ENCODE results near the gene PRCC. TPM values are rescaled to one million over a fixed set of nuclear protein-coding genes. Genes with fewer than 3 reads are reported as not detected.

The PRCC gene
- total RNA-seq, 1 experiment from 2014 or later, result 56.4 TPM

GRCh38 chr1:156816561-156817328 is 49.4 kb downstream of the PRCC start, which contains the start of gene SH2D2A:
Gene SH2D2A (minus strand): TSS chr1:156816848. CDS start chr1:156816708, 140 bp downstream.
- Histone ChIP-seq H3K9me3 (replicated peaks) (no peaks in the 10 kb centered on the region), H3K27me3 (peaks cover 5% of the 10 kb centered on the region; the same call in 1 of the 2 replicates), H3K36me3 (no peaks in the 10 kb centered on the region), H3K4me3 (no peak within 1 kb of the TSS), H3K4me1 (no peaks in the 10 kb centered on the region), H3K27ac (no peak within 1 kb of the TSS)
- peak in 1 of 2 experiments; percentile 14 for DNase-seq

GRCh38 chr1:156821801-156822200 is 54.5 kb downstream of the PRCC start:
- no peaks in the 10 kb centered on the region for H3K27me3 ChIP-seq
- no peak for DNase-seq
- H3K4me3 ChIP-seq, result no peak overlapping the region
- no peaks in the 10 kb centered on the region for H3K36me3 ChIP-seq
- H3K4me1 ChIP-seq, result no peaks in the 10 kb centered on the region
- no peaks in the 10 kb centered on the region for H3K9me3 ChIP-seq (replicated peaks)
- H3K27ac ChIP-seq, result no peak overlapping the region

GRCh38 chr1:156822680-156823079 is 55.3 kb downstream of the PRCC start:
- Histone ChIP-seq H3K27ac (no peak overlapping the region), H3K27me3 (no peaks in the 10 kb centered on the region), H3K4me1 (no peaks in the 10 kb centered on the region), H3K4me3 (no peak overlapping the region), H3K36me3 (no peaks in the 10 kb centered on the region), H3K9me3 (replicated peaks) (no peaks in the 10 kb centered on the region)
- no peak for DNase-seq

GRCh38 chr1:156823210-156823790 is 56.0 kb downstream of the PRCC start:
- peaks cover under 1% of the 10 kb centered on the region; the same call in 1 of the 2 replicates for H3K27me3 ChIP-seq
- no peaks in the 10 kb centered on the region for H3K4me1 ChIP-seq
- no peaks in the 10 kb centered on the region for H3K36me3 ChIP-seq
- DNase-seq, result no peak
- no peak overlapping the region for H3K4me3 ChIP-seq
- no peaks in the 10 kb centered on the region for H3K9me3 ChIP-seq (replicated peaks)
- H3K27ac ChIP-seq, result no peak overlapping the region

GRCh38 chr1:156826630-156827029 is 59.3 kb downstream of the PRCC start:
- H3K9me3 ChIP-seq (replicated peaks), result no peaks in the 10 kb centered on the region
- no peaks in the 10 kb centered on the region for H3K36me3 ChIP-seq
- H3K27me3 ChIP-seq, result peaks cover 7% of the 10 kb centered on the region
- no peak overlapping the region for H3K27ac ChIP-seq
- H3K4me1 ChIP-seq, result no peaks in the 10 kb centered on the region
- DNase-seq, result no peak
- H3K4me3 ChIP-seq, result no peak overlapping the region

GRCh38 chr1:156828400-156829124 is 61.2 kb downstream of the PRCC start:
- Histone ChIP-seq H3K4me3 (no peak overlapping the region), H3K9me3 (replicated peaks) (no peaks in the 10 kb centered on the region), H3K4me1 (no peaks in the 10 kb centered on the region), H3K27ac (no peak overlapping the region), H3K27me3 (peaks cover 11% of the 10 kb centered on the region), H3K36me3 (no peaks in the 10 kb centered on the region)
- DNase-seq, result no peak

GRCh38 chr1:156832434-156832833 is 65.1 kb downstream of the PRCC start:
- Histone ChIP-seq H3K4me3 (no peak overlapping the region), H3K27ac (no peak overlapping the region), H3K4me1 (no peaks in the 10 kb centered on the region), H3K36me3 (no peaks in the 10 kb centered on the region), H3K27me3 (peaks cover 11% of the 10 kb centered on the region), H3K9me3 (replicated peaks) (no peaks in the 10 kb centered on the region)
- DNase-seq, result no peak

GRCh38 chr1:156833603-156834002 is 66.3 kb downstream of the PRCC start:
- H3K9me3 ChIP-seq (replicated peaks), result no peaks in the 10 kb centered on the region
- no peaks in the 10 kb centered on the region for H3K36me3 ChIP-seq
- DNase-seq, result no peak
- H3K27me3 ChIP-seq, result peaks cover 7% of the 10 kb centered on the region
- no peak overlapping the region for H3K4me3 ChIP-seq
- H3K27ac ChIP-seq, result no peak overlapping the region
- no peaks in the 10 kb centered on the region for H3K4me1 ChIP-seq

GRCh38 chr1:156834322-156834721 is 67.0 kb downstream of the PRCC start:
- H3K4me1 ChIP-seq, result no peaks in the 10 kb centered on the region
- no peak for DNase-seq
- H3K36me3 ChIP-seq, result no peaks in the 10 kb centered on the region
- H3K9me3 ChIP-seq (replicated peaks), result no peaks in the 10 kb centered on the region
- H3K27ac ChIP-seq, result no peak overlapping the region
- peaks cover 4% of the 10 kb centered on the region; the same call in 1 of the 2 replicates for H3K27me3 ChIP-seq
- no peak overlapping the region for H3K4me3 ChIP-seq

- no peaks in the 10 kb centered on the region for H3K4me1 ChIP-seq
Measured at GRCh38 chr1:156836041-156836654, 68.8 kb downstream of the PRCC start.

GRCh38 chr1:156836892-156837291 is 69.6 kb downstream of the PRCC start:
- H3K27ac ChIP-seq, result no peak overlapping the region

More at GRCh38 chr1:156836041-156836654, 68.8 kb downstream of the PRCC start:
- H3K27ac ChIP-seq, result no peak overlapping the region
- H3K4me3 ChIP-seq, result no peak overlapping the region
- H3K36me3 ChIP-seq, result no peaks in the 10 kb centered on the region
- H3K9me3 ChIP-seq (replicated peaks), result no peaks in the 10 kb centered on the region
- peaks cover 4% of the 10 kb centered on the region; the same call in 1 of the 2 replicates for H3K27me3 ChIP-seq
- no peak for DNase-seq

GRCh38 chr1:156838972-156839371 is 71.6 kb downstream of the PRCC start:
- peak; percentile 31 to 64 for DNase-seq
- no peaks in the 10 kb centered on the region for H3K36me3 ChIP-seq
- H3K9me3 ChIP-seq (replicated peaks), result no peaks in the 10 kb centered on the region
- no peak overlapping the region for H3K27ac ChIP-seq
- no peaks in the 10 kb centered on the region; the same call in 1 of the 2 replicates for H3K27me3 ChIP-seq
- no peak overlapping the region for H3K4me3 ChIP-seq
- H3K4me1 ChIP-seq, result no peaks in the 10 kb centered on the region

More at GRCh38 chr1:156836892-156837291, 69.6 kb downstream of the PRCC start:
- no peak for DNase-seq
- Histone ChIP-seq H3K9me3 (replicated peaks) (no peaks in the 10 kb centered on the region), H3K36me3 (no peaks in the 10 kb centered on the region), H3K4me1 (no peaks in the 10 kb centered on the region), H3K4me3 (no peak overlapping the region), H3K27me3 (peaks cover 4% of the 10 kb centered on the region; the same call in 1 of the 2 replicates)

- Histone ChIP-seq H3K27ac (no peak overlapping the region), H3K27me3 (no peaks in the 10 kb centered on the region; the same call in 1 of the 2 replicates), H3K9me3 (replicated peaks) (no peaks in the 10 kb centered on the region), H3K36me3 (no peaks in the 10 kb centered on the region), H3K4me3 (no peak overlapping the region), H3K4me1 (no peaks in the 10 kb centered on the region)
- no peak for DNase-seq
Measured at GRCh38 chr1:156839426-156840109, 72.2 kb downstream of the PRCC start.
